ENCODE data around the gene AGPAT1. TPM values are rescaled to one million over a fixed set of nuclear protein-coding genes. Genes with fewer than 3 reads are reported as not detected.

Gene AGPAT1
- total and polyA plus RNA-seq, 2 of the 13 experiments (the other 11 are each of a cell fraction or from before 2014, with no cell fraction given), result 51.3 to 139 TPM

- TF ChIP-seq HNF1A (IDR thresholded peaks at IDR 0.05; ENCODE audit: low read depth) (no peak), HNF1A (CRISPR knock-in tag; IDR thresholded peaks at IDR 0.05; ENCODE audit: borderline replicate concordance) (no peak), ZNF430 (CRISPR knock-in tag; IDR thresholded peaks at IDR 0.05) (no peak), MEF2D (CRISPR knock-in tag; IDR thresholded peaks at IDR 0.05) (no peak), GABPB1 (CRISPR knock-in tag; IDR thresholded peaks at IDR 0.05) (peak; percentile 49; the same call in 1 of the 2 replicates), EP300 (IDR thresholded peaks at IDR 0.05; ENCODE audit: low read depth in 2 of 2, low read length in 2 of 2) (no peak), EP300 (CRISPR knock-in tag; IDR thresholded peaks at IDR 0.05; ENCODE audit: borderline replicate concordance) (0 out of 2 replicates have a peak, but pooled peaks have one; percentile 24), ZNF567 (CRISPR knock-in tag; IDR thresholded peaks at IDR 0.05; ENCODE audit: borderline replicate concordance) (no peak), NR2C2 (CRISPR knock-in tag; IDR thresholded peaks at IDR 0.05; ENCODE audit: borderline replicate concordance) (peak; percentile 43; the same call in 1 of the 2 replicates), ZMYM3 (CRISPR knock-in tag; IDR thresholded peaks at IDR 0.05) (no peak), ZNF264 (CRISPR knock-in tag; IDR thresholded peaks at IDR 0.05) (no peak), PITX1 (CRISPR knock-in tag; IDR thresholded peaks at IDR 0.05) (no peak), ZBED4 (CRISPR knock-in tag; IDR thresholded peaks at IDR 0.05; ENCODE audit: borderline replicate concordance) (no peak)
Measured at GRCh38 chr6:32192608-32193039, 16.7 kb upstream of the AGPAT1 start, which contains the start of gene GPSM3 (continued).
